Measurements from ENCODE around the gene ITGB1.

DNA sequence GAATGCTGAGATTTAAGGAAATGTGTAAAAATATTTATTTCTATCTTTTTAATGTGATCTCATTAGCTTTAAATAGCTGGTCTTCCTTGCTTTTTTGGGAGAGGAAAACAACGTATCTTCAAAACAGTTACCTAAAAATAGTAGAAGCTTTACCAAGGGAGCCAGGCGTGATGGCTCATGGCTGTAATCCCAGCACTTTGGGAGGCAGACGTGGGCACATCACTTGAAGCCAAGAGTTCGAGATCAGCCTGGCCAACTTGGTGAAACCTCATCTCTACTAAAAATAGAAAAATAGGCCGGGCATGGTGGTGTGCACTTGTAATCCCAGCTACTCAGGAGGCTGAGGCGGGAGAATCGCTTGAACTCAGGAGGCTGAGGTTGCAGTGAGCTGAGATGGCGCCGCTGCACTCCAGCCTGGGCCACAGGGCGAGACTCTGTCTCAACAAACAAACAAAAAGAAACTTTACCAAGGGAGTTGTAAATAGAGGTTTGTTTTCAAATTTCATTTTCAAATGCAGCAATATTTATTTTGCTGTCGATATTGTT is 48.4 kb upstream of the ITGB1 start:
- TF ChIP-seq CTCF (IDR thresholded peaks at IDR 0.05), result no peak
- TF ChIP-seq POLR2A (IDR thresholded peaks at IDR 0.05), result no peak

Measured in heart left ventricle (tissue), 13 donors.